ENCODE data around the gene DIDO1. TPM values are rescaled to one million over a fixed set of nuclear protein-coding genes. Genes with fewer than 3 reads are reported as not detected.

The DIDO1 gene
- total RNA-seq, 2 donors from 2014 or later = 53.5 to 68.3 TPM

GRCh38 chr20:62959998-62960436 lies 33.7 kb upstream of the DIDO1 start:
- H3K4me3 Mint-ChIP-seq = no peak overlapping the region
- no peak overlapping the region for H3K27ac Mint-ChIP-seq

GRCh38 chr20:62959101-62959971 lies 33.0 kb upstream of the DIDO1 start:
- H3K4me1 ChIP-seq (ENCODE audit: control insufficient read depth, insufficient read depth, low read length) = peaks cover 5% of the 10 kb centered on the region
- Mint-ChIP-seq H3K4me1 (peaks cover 12% of the 10 kb centered on the region), H3K36me3 (ENCODE audit: low read depth) (no peaks in the 10 kb centered on the region), H3K27me3 (ENCODE audit: insufficient read depth) (no peaks in the 10 kb centered on the region), H3K9me3 (no peaks in the 10 kb centered on the region), H3K4me3 (no peak overlapping the region), H3K27ac (no peak overlapping the region)
- no peaks in the 10 kb centered on the region for H3K27me3 ChIP-seq (ENCODE audit: control insufficient read depth, insufficient read depth, low read length, poor library complexity, severe bottlenecking)
- DNase-seq = no peak
- 91% methylated on average over 36 to 43 of the region's 43 CpGs for WGBS, 2 experiments (ENCODE audit: insufficient coverage in 1 of 2, insufficient read length in 1 of 2)
- H3K9me3 ChIP-seq (ENCODE audit: control insufficient read depth, low read length) = no peaks in the 10 kb centered on the region
- H3K9ac ChIP-seq (ENCODE audit: extremely low read depth, low read length, poor library complexity, severe bottlenecking) = no peak overlapping the region
- TF ChIP-seq CTCF (conservative IDR thresholded peaks at IDR 0.05) = no peak
- no peak overlapping the region for H3K4me3 ChIP-seq (ENCODE audit: low read length)
- no peak overlapping the region for H3K27ac ChIP-seq (ENCODE audit: low read depth, low read length)
- H3K36me3 ChIP-seq (ENCODE audit: control insufficient read depth, insufficient read depth, low read length) = no peaks in the 10 kb centered on the region

More at GRCh38 chr20:62959998-62960436, 33.7 kb upstream of the DIDO1 start:
- no peak for TF ChIP-seq CTCF (conservative IDR thresholded peaks at IDR 0.05)
- Mint-ChIP-seq H3K27me3 (ENCODE audit: insufficient read depth) (no peaks in the 10 kb centered on the region), H3K9me3 (no peaks in the 10 kb centered on the region), H3K4me1 (peaks cover 12% of the 10 kb centered on the region), H3K36me3 (ENCODE audit: low read depth) (no peaks in the 10 kb centered on the region)
- no peaks in the 10 kb centered on the region for H3K27me3 ChIP-seq (ENCODE audit: control insufficient read depth, insufficient read depth, low read length, poor library complexity, severe bottlenecking)
- H3K36me3 ChIP-seq (ENCODE audit: control insufficient read depth, insufficient read depth, low read length) = no peaks in the 10 kb centered on the region
- H3K27ac ChIP-seq (ENCODE audit: low read depth, low read length) = no peak overlapping the region
- 94 to 95% methylated on average over 17 to 20 of the region's 20 CpGs for WGBS, 2 experiments (ENCODE audit: insufficient coverage in 1 of 2, insufficient read length in 1 of 2)
- DNase-seq = no peak
- peaks cover 5% of the 10 kb centered on the region for H3K4me1 ChIP-seq (ENCODE audit: control insufficient read depth, insufficient read depth, low read length)
- H3K9ac ChIP-seq (ENCODE audit: extremely low read depth, low read length, poor library complexity, severe bottlenecking) = no peak overlapping the region
- H3K9me3 ChIP-seq (ENCODE audit: control insufficient read depth, low read length) = no peaks in the 10 kb centered on the region
- H3K4me3 ChIP-seq (ENCODE audit: low read length) = no peak overlapping the region

- Mint-ChIP-seq H3K36me3 (ENCODE audit: low read depth) (no peaks in the 10 kb centered on the region), H3K9me3 (no peaks in the 10 kb centered on the region), H3K4me1 (peaks cover 14% of the 10 kb centered on the region), H3K4me3 (no peak overlapping the region), H3K27ac (no peak overlapping the region), H3K27me3 (ENCODE audit: insufficient read depth) (no peaks in the 10 kb centered on the region)
- no peaks in the 10 kb centered on the region for H3K27me3 ChIP-seq (ENCODE audit: control insufficient read depth, insufficient read depth, low read length, poor library complexity, severe bottlenecking)
- no peak overlapping the region for H3K4me3 ChIP-seq (ENCODE audit: low read length)
- no peak for DNase-seq
- H3K27ac ChIP-seq (ENCODE audit: low read depth, low read length) = no peak overlapping the region
- no peaks in the 10 kb centered on the region for H3K36me3 ChIP-seq (ENCODE audit: control insufficient read depth, insufficient read depth, low read length)
- TF ChIP-seq CTCF (conservative IDR thresholded peaks at IDR 0.05) = no peak
- no peak overlapping the region for H3K9ac ChIP-seq (ENCODE audit: extremely low read depth, low read length, poor library complexity, severe bottlenecking)
- H3K4me1 ChIP-seq (ENCODE audit: control insufficient read depth, insufficient read depth, low read length) = peaks cover 7% of the 10 kb centered on the region
- no peaks in the 10 kb centered on the region for H3K9me3 ChIP-seq (ENCODE audit: control insufficient read depth, low read length)
- 67 to 89% methylated on average over 1 to 10 of the region's 10 CpGs for WGBS, 2 experiments (ENCODE audit: insufficient coverage in 1 of 2, insufficient read length in 1 of 2)
These were observed 32.2 kb upstream of the DIDO1 start for GRCh38 chr20:62958388-62959100.
